Mesendoderm (in vitro differentiated cells): Measurements from ENCODE around the gene MRPL58.
"Not testable (repeated sequence)": the region's sequence is repeated elsewhere in the genome, so short reads cannot be mapped to it uniquely, and the experiment has no call there.

Experiments used
- DNase-seq: peaks from one replicate; pipeline ENCODE4 v3.0.0; 2013
- H2AK5ac ChIP-seq: 2 replicates; pipeline ENCODE4 v1.6.1; 2013; ENCODE audit warnings: low read length, inconsistent platforms
- H2BK120ac ChIP-seq: 2 replicates; pipeline ENCODE4 v1.6.1; 2013; ENCODE audit warnings: low read depth, mild to moderate bottlenecking, low read length, moderate library complexity, mixed read lengths
- H2BK15ac ChIP-seq: replicated peaks from 2 replicates; pipeline ENCODE4 v1.6.1; 2013; ENCODE audit warnings: low read depth, mild to moderate bottlenecking, moderate library complexity
- H2BK5ac ChIP-seq: 2 replicates; pipeline ENCODE4 v1.6.1; 2013; ENCODE audit warnings: low read length, inconsistent platforms
- H3K18ac ChIP-seq: 2 replicates; pipeline ENCODE4 v1.6.1; 2013; ENCODE audit warnings: mild to moderate bottlenecking, low read length, mixed read lengths
- H3K23ac ChIP-seq: one replicate; pipeline ENCODE4 v1.6.1; 2013; ENCODE audit warnings: low read length
- H3K27ac ChIP-seq: 2 replicates; pipeline ENCODE4 v1.5.1; 2013; ENCODE audit warnings: low read depth, mild to moderate bottlenecking, inconsistent platforms, low read length, moderate library complexity
- H3K27me3 ChIP-seq: 2 replicates; pipeline ENCODE4 v1.6.1; 2013; ENCODE audit warnings: low read length, control low read depth, mild to moderate bottlenecking, inconsistent platforms; ENCODE audit not compliant: insufficient read depth, poor library complexity
- H3K36me3 ChIP-seq: 2 replicates; pipeline ENCODE4 v1.6.1; 2013; ENCODE audit warnings: low read length, inconsistent platforms; ENCODE audit not compliant: control insufficient read depth, insufficient read depth
- H3K4ac ChIP-seq: one replicate; pipeline ENCODE4 v1.6.1; 2013; ENCODE audit warnings: low read depth, mild to moderate bottlenecking, low read length, moderate library complexity
- H3K4me1 ChIP-seq: 2 replicates; pipeline ENCODE4 v1.6.1; 2013; ENCODE audit warnings: low read depth, low read length, inconsistent platforms; ENCODE audit not compliant: control insufficient read depth
- H3K4me2 ChIP-seq: 2 replicates; pipeline ENCODE4 v1.6.1; 2013; ENCODE audit warnings: low read length
- H3K4me3 ChIP-seq: 2 replicates; pipeline ENCODE4 v1.5.1; 2013; ENCODE audit warnings: mild to moderate bottlenecking, low read length
- H3K56ac ChIP-seq: one replicate; pipeline ENCODE4 v1.6.1; 2013; ENCODE audit warnings: low read length
- H3K79me1 ChIP-seq: 2 replicates; pipeline ENCODE4 v1.6.1; 2013; ENCODE audit warnings: low read length, inconsistent platforms
- H3K79me2 ChIP-seq: 2 replicates; pipeline ENCODE4 v1.6.1; 2013; ENCODE audit warnings: mild to moderate bottlenecking, low read length; ENCODE audit not compliant: control insufficient read depth, insufficient read depth
- H3K9ac ChIP-seq: 2 replicates; pipeline ENCODE4 v1.6.1; 2013; ENCODE audit warnings: low read length, inconsistent platforms
- H4K5ac ChIP-seq: one replicate; pipeline ENCODE4 v1.6.1; 2013; ENCODE audit warnings: low read length
- H4K8ac ChIP-seq: one replicate; pipeline ENCODE4 v1.6.1; 2013; ENCODE audit warnings: low read depth, mild to moderate bottlenecking, control low read depth, low read length, moderate library complexity
- WGBS: extraction: QIAGEN DNeasy Blood & Tissue Kit; methylation state at CpG from one replicate; pipeline ENCODE4 v1.1.7; 2013; ENCODE audit warnings: low lambda C conversion rate, missing lambda C conversion rate; ENCODE audit not compliant: insufficient coverage; ENCODE audit errors: extremely low coverage; 5-methylcytosine and 5-hydroxymethylcytosine counted together

MRPL58 gene

DNA sequence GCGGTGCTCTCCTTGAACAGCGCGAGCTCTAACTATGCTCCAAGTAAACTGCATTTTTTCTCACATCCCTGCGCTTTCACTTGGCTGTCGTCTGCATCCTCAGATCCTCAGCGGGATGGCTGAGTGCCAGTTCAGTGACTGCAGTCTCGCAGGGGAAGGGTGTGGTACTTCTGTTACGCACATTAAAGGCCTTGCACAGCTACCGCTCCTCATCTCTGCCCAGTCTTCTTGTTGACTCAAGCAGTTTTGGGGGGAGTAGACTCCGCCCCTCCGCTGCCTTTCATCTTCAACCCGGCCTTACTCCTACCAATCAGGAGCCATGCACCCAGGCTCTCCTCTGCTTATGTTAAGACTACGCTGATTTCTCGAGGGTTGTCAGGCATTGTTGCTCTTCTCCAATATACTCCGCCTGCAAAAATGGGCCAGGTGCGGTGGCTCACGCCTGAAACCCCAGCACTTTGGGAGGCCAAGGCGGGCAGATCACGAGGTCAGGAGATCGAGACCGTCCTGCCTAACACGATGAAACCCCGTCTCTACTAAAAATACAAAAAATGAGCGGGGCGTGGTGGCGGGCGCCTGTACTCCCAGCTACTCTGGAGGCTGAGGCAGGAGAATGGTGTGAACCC, 24.3 kb downstream of the MRPL58 start:
- Histone ChIP-seq H3K27me3 (no peaks in the 10 kb centered on the region), H2AK5ac (peak overlapping the region; percentile 86), H3K56ac (peak overlapping the region; percentile 73), H3K9ac (no peak overlapping the region), H4K8ac (no peak overlapping the region), H3K4me2 (no peak overlapping the region), H3K27ac (no peak overlapping the region), H2BK120ac (no peak overlapping the region), H4K5ac (no peak overlapping the region), H3K79me2 (no peaks in the 10 kb centered on the region), H3K23ac (no peak overlapping the region), H2BK5ac (no peak overlapping the region), H3K4me3 (no peak overlapping the region), H3K4ac (no peak overlapping the region), H3K36me3 (peaks cover 2% of the 10 kb centered on the region), H3K4me1 (no peaks in the 10 kb centered on the region), H2BK15ac (no peak overlapping the region), H3K79me1 (no peaks in the 10 kb centered on the region), H3K18ac (no peak overlapping the region)
- DNase-seq, result no peak
- no CpG with 5 or more reads among the region's 27 CpGs for WGBS

- Histone ChIP-seq H3K9ac (no peak overlapping the region), H4K8ac (no peak overlapping the region), H3K27ac (no peak overlapping the region), H3K23ac (no peak overlapping the region), H2AK5ac (no peak overlapping the region), H3K79me1 (no peaks in the 10 kb centered on the region), H4K5ac (no peak overlapping the region), H3K18ac (no peak overlapping the region), H3K27me3 (no peaks in the 10 kb centered on the region), H3K36me3 (peaks cover 2% of the 10 kb centered on the region), H3K4me1 (peaks cover 8% of the 10 kb centered on the region), H3K4me2 (no peak overlapping the region), H2BK15ac (no peak overlapping the region), H3K4me3 (no peak overlapping the region), H2BK5ac (no peak overlapping the region), H2BK120ac (no peak overlapping the region), H3K79me2 (peaks cover 3% of the 10 kb centered on the region), H3K56ac (no peak overlapping the region), H3K4ac (no peak overlapping the region)
- WGBS, result no CpG with 5 or more reads among the region's 5 CpGs
- DNase-seq, result no peak
Observed at GRCh38 chr17:75039238-75039637, 26.8 kb downstream of the MRPL58 start.

DNA sequence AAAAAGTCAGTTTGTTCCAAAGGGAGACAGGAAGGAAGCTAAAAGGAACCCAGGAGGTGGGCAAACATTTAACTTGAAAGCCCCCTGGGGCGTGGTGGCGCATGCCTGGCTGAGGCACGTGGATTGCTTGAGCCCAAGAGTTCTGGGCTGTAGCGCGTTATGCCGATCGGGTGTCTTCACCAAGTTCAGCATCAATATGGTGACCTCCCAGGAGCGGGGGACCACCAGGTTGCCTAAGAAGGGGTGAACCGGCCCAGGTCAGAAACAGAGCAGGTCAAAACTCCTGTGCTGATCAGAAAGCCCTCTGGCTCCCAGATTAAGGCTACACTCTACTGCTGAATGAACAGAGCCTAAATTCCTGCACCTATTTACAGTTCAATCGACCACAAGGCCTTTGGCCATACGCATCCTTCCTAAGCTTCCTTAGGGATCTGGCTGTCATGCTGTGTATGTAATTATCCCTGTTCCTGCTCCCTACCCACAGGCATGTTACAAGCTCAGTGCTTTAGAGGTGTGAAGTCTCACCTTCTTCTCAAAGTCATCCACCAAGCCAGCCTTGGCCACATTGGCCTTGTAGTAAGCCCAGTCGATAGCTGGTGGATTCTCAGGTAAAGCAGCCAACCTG, 29.3 kb downstream of the MRPL58 start:
- Histone ChIP-seq H3K79me1 (no peaks in the 10 kb centered on the region), H2BK15ac (no peak overlapping the region), H3K4ac (peak overlapping the region; percentile 88), H3K36me3 (peaks cover 2% of the 10 kb centered on the region), H4K5ac (no peak overlapping the region), H2BK120ac (no peak overlapping the region), H3K27ac (peak overlapping the region; percentile 72), H3K4me2 (no peak overlapping the region), H3K4me3 (no peak overlapping the region), H4K8ac (no peak overlapping the region), H3K9ac (no peak overlapping the region), H2AK5ac (no peak overlapping the region), H3K56ac (no peak overlapping the region), H2BK5ac (no peak overlapping the region), H3K23ac (no peak overlapping the region), H3K4me1 (peaks cover 8% of the 10 kb centered on the region), H3K79me2 (peaks cover 7% of the 10 kb centered on the region), H3K27me3 (no peaks in the 10 kb centered on the region), H3K18ac (peak overlapping the region; percentile 62)
- WGBS, result no CpG with 5 or more reads among the region's 12 CpGs
- DNase-seq, result peak; percentile 92

DNA sequence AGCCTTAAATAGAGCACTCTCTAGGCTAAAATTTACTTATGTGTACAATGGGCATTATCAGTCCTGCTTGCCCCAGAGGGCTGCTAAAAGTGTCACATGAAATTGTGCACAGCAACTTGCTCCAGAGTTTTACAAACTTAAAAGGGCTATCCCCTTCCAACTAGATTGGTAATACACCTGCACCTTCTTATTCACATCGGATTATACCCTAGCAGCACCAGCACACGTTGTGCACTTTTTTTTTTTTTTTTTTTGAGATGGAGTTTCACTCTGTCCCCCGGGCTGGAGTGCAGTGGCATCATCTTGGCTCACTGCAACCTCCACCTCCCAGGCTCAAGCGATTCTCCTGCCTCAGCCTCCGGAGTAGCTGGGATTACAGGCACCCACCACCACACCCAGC, 31.3 kb downstream of the MRPL58 start:
- Histone ChIP-seq H3K9ac (peak overlapping the region; percentile 11), H2BK5ac (peak overlapping the region; percentile 83), H3K4me1 (peaks cover 10% of the 10 kb centered on the region), H3K56ac (peak overlapping the region; percentile 71), H3K79me2 (peaks cover 23% of the 10 kb centered on the region), H3K27ac (peak overlapping the region; percentile 81), H3K23ac (peak overlapping the region; percentile 29), H3K18ac (peak overlapping the region; percentile 53)
- not testable (repeated sequence) for H3K79me1 ChIP-seq, H4K8ac ChIP-seq, H2BK120ac ChIP-seq, H3K27me3 ChIP-seq, H2AK5ac ChIP-seq, H3K4me2 ChIP-seq, H3K4ac ChIP-seq, DNase-seq, H2BK15ac ChIP-seq, H4K5ac ChIP-seq, H3K4me3 ChIP-seq, H3K36me3 ChIP-seq
- WGBS, result no CpG with 5 or more reads among the region's 5 CpGs

GRCh38 chr17:75044716-75045115, 32.2 kb downstream of the MRPL58 start:
- H3K4ac ChIP-seq, result no peak overlapping the region
- peak overlapping the region; percentile 63 for H3K56ac ChIP-seq
- no peak overlapping the region for H3K23ac ChIP-seq
- H3K79me1 ChIP-seq, result peaks cover 7% of the 10 kb centered on the region
- no CpG with 5 or more reads among the region's 7 CpGs for WGBS
- H3K18ac ChIP-seq, result no peak overlapping the region
- H2BK5ac ChIP-seq, result peak overlapping the region; percentile 95
- H3K9ac ChIP-seq, result peak overlapping the region; percentile 47
- H3K4me3 ChIP-seq, result no peak overlapping the region
- H3K27ac ChIP-seq, result peak overlapping the region; percentile 93
- no peak overlapping the region for H2AK5ac ChIP-seq
- H4K8ac ChIP-seq, result no peak overlapping the region
- no peaks in the 10 kb centered on the region for H3K27me3 ChIP-seq
- DNase-seq, result peak; percentile 89
- H2BK15ac ChIP-seq, result peak overlapping the region; percentile 19
- H3K79me2 ChIP-seq, result peaks cover 31% of the 10 kb centered on the region
- H3K4me1 ChIP-seq, result peaks cover 11% of the 10 kb centered on the region
- H2BK120ac ChIP-seq, result no peak overlapping the region
- peaks cover 1% of the 10 kb centered on the region for H3K36me3 ChIP-seq
- H4K5ac ChIP-seq, result no peak overlapping the region
- no peak overlapping the region for H3K4me2 ChIP-seq
